H9 (cell line): ENCODE results near the gene NR3C2. TPM values are rescaled to one million over a fixed set of nuclear protein-coding genes. Genes with fewer than 3 reads are reported as not detected.

Experiments
- DNase-seq: peaks from one replicate; pipeline ENCODE4 v3.0.0-alpha.2; 2017
- H2AFZ ChIP-seq: one replicate; pipeline ENCODE4 v1.6.1; 2013; ENCODE audit warnings: mild to moderate bottlenecking, low read length, control low read depth, moderate library complexity
- H2AK5ac ChIP-seq: 2 replicates; pipeline ENCODE4 v1.6.1; 2013; ENCODE audit warnings: low read length, control low read depth, mixed read lengths; ENCODE audit not compliant: insufficient read length
- H2BK120ac ChIP-seq: one replicate; pipeline ENCODE4 v1.6.1; 2013; ENCODE audit warnings: low read depth, mild to moderate bottlenecking, low read length, control low read depth, inconsistent platforms; ENCODE audit not compliant: poor library complexity, severe bottlenecking
- H2BK12ac ChIP-seq: 2 replicates; pipeline ENCODE4 v1.6.1; 2013; ENCODE audit warnings: low read length, control low read depth, mixed read lengths, low read depth; ENCODE audit not compliant: insufficient read length
- H2BK15ac ChIP-seq: 2 replicates; pipeline ENCODE4 v1.6.1; 2013; ENCODE audit warnings: low read depth, low read length, control low read depth
- H2BK20ac ChIP-seq: one replicate; pipeline ENCODE4 v1.6.1; 2013; ENCODE audit warnings: low read depth, mild to moderate bottlenecking, low read length, control low read depth, inconsistent platforms; ENCODE audit not compliant: poor library complexity, severe bottlenecking
- H2BK5ac ChIP-seq: 2 replicates; pipeline ENCODE4 v1.6.1; 2013; ENCODE audit warnings: low read length, control low read depth, mixed read lengths; ENCODE audit not compliant: insufficient read length
- H3K14ac ChIP-seq: 2 replicates; pipeline ENCODE4 v1.6.1; 2013; ENCODE audit warnings: low read length, control low read depth; ENCODE audit not compliant: insufficient read depth
- H3K18ac ChIP-seq: 2 replicates; pipeline ENCODE4 v1.6.1; 2013; ENCODE audit warnings: low read depth, mild to moderate bottlenecking, mixed read lengths, low read length, control low read depth; ENCODE audit not compliant: insufficient read length
- H3K23ac ChIP-seq: 2 replicates; pipeline ENCODE4 v1.6.1; 2013; ENCODE audit warnings: low read length, control low read depth, mixed read lengths, low read depth; ENCODE audit not compliant: insufficient read length
- H3K23me2 ChIP-seq: 2 replicates; pipeline ENCODE4 v1.6.1; 2013; ENCODE audit warnings: low read depth, mild to moderate bottlenecking, mixed read lengths, low read length, control low read depth; ENCODE audit not compliant: insufficient read length, poor library complexity, severe bottlenecking
- H3K27ac ChIP-seq: 2 replicates; pipeline ENCODE4 v1.5.1; 2013; ENCODE audit warnings: low read length, control low read depth, mixed read lengths, low read depth; ENCODE audit not compliant: insufficient read length
- H3K27me3 ChIP-seq: 2 replicates; pipeline ENCODE4 v1.6.1; 2013; ENCODE audit warnings: low read length, control low read depth, inconsistent platforms; ENCODE audit not compliant: insufficient read depth
- H3K4ac ChIP-seq: 2 replicates; pipeline ENCODE4 v1.6.1; 2013; ENCODE audit warnings: low read depth, mild to moderate bottlenecking, control low read depth, inconsistent platforms, low read length, moderate library complexity
- H3K4me1 ChIP-seq: 2 replicates; pipeline ENCODE4 v1.6.1; 2013; ENCODE audit warnings: low read length, control low read depth, inconsistent platforms; ENCODE audit not compliant: insufficient read depth
- H3K4me2 ChIP-seq: 2 replicates; pipeline ENCODE4 v1.6.1; 2013; ENCODE audit warnings: low read length, control low read depth, mixed read lengths; ENCODE audit not compliant: insufficient read length, insufficient read depth
- H3K56ac ChIP-seq: 2 replicates; pipeline ENCODE4 v1.6.1; 2013; ENCODE audit warnings: low read depth, mild to moderate bottlenecking, mixed read lengths, low read length, control low read depth; ENCODE audit not compliant: insufficient read length
- H3K79me1 ChIP-seq: 2 replicates; pipeline ENCODE4 v1.6.1; 2013; ENCODE audit warnings: low read depth, mild to moderate bottlenecking, moderate library complexity, low read length, control low read depth, inconsistent platforms; ENCODE audit not compliant: insufficient read depth, poor library complexity, severe bottlenecking
- H3K79me2 ChIP-seq: 2 replicates; pipeline ENCODE4 v1.6.1; 2013; ENCODE audit warnings: low read length, control low read depth, inconsistent platforms; ENCODE audit not compliant: insufficient read depth
- H3K9ac ChIP-seq: 2 replicates; pipeline ENCODE4 v1.6.1; 2013; ENCODE audit warnings: low read length, control low read depth, mixed read lengths; ENCODE audit not compliant: insufficient read length; ENCODE audit errors: extremely low read depth
- H3K9me3 ChIP-seq: one replicate; pipeline ENCODE4 v1.6.1; 2013; ENCODE audit warnings: low read depth, low read length, inconsistent platforms; ENCODE audit not compliant: control insufficient read depth
- H3T11ph ChIP-seq: one replicate; pipeline ENCODE4 v1.6.1; 2013; ENCODE audit warnings: mild to moderate bottlenecking, low read length, control low read depth, inconsistent platforms
- H4K20me1 ChIP-seq: one replicate; pipeline ENCODE4 v1.6.1; 2013; ENCODE audit not compliant: control insufficient read depth, insufficient read length, insufficient read depth
- H4K5ac ChIP-seq: 2 replicates; pipeline ENCODE4 v1.6.1; 2013; ENCODE audit warnings: low read depth, mild to moderate bottlenecking, mixed read lengths, low read length, control low read depth; ENCODE audit not compliant: insufficient read length
- H4K8ac ChIP-seq: replicated peaks from 2 replicates; pipeline ENCODE4 v1.6.1; 2013; ENCODE audit warnings: low read length, control low read depth, mixed read lengths, low read depth; ENCODE audit not compliant: insufficient read length
- H4K91ac ChIP-seq: 2 replicates; pipeline ENCODE4 v1.6.1; 2013; ENCODE audit warnings: low read depth, mild to moderate bottlenecking, moderate library complexity, mixed read lengths, low read length, control low read depth; ENCODE audit not compliant: insufficient read length
- H3K27ac Mint-ChIP-seq, 3 experiments: 2 replicates in 2 of 3; 3 replicates in 1 of 3; pipeline ENCODE4 v1.8.0; 2020 to 2021; ENCODE audit warnings: mixed read lengths in 3 of 3, mild to moderate bottlenecking in 1 of 3, moderate library complexity in 1 of 3
- H3K27me3 Mint-ChIP-seq: 2 replicates; pipeline ENCODE4 v1.8.0; 2021; ENCODE audit warnings: low read depth, mild to moderate bottlenecking, moderate library complexity, mixed read lengths
- H3K36me3 Mint-ChIP-seq, 3 experiments: 2 replicates in 2 of 3; 3 replicates in 1 of 3; pipeline ENCODE4 v1.8.0; 2020 to 2021; ENCODE audit warnings: low read depth in 3 of 3, mixed read lengths in 3 of 3; ENCODE audit not compliant: insufficient read depth in 1 of 3
- H3K4me1 Mint-ChIP-seq, 2 experiments: 2 replicates each; pipeline ENCODE4 v1.8.0; 2020; ENCODE audit warnings: mixed read lengths in 2 of 2
- H3K4me3 Mint-ChIP-seq, 2 experiments: 2 replicates in 1 of 2; 3 replicates in 1 of 2; pipeline ENCODE4 v1.8.0; 2020 to 2021; ENCODE audit warnings: mild to moderate bottlenecking in 2 of 2, mixed read lengths in 2 of 2, moderate library complexity in 1 of 2
- H3K9me3 Mint-ChIP-seq, 2 experiments: 2 replicates in 1 of 2; 3 replicates in 1 of 2; pipeline ENCODE4 v1.8.0; 2020; ENCODE audit warnings: mild to moderate bottlenecking in 2 of 2, mixed read lengths in 2 of 2, moderate library complexity in 1 of 2
- WGBS: extraction: QIAGEN DNeasy Blood & Tissue Kit; methylation state at CpG from one replicate; pipeline ENCODE4 v1.1.7; 2013; ENCODE audit warnings: missing lambda C conversion rate, low lambda C conversion rate, mixed read lengths; ENCODE audit not compliant: insufficient read length; ENCODE audit errors: extremely low coverage; 5-methylcytosine and 5-hydroxymethylcytosine counted together
- total RNA-seq: library from RNA; stranded (reverse); gene quantifications from 2 replicates; pipeline ENCODE4 v1.2.1, GENCODE V29; 2021
- TF ChIP-seq, protein P1 (sequence below): fragments of 200-600 bp; sonication (generic); conservative IDR thresholded peaks from 3 replicates; pipeline ENCODE4 v1.8.0; 2021; ENCODE audit warnings: antibody characterized with exemption, mild to moderate bottlenecking

Gene NR3C2
- total RNA-seq, 1 experiment from 2014 or later: 1.4 TPM

DNA sequence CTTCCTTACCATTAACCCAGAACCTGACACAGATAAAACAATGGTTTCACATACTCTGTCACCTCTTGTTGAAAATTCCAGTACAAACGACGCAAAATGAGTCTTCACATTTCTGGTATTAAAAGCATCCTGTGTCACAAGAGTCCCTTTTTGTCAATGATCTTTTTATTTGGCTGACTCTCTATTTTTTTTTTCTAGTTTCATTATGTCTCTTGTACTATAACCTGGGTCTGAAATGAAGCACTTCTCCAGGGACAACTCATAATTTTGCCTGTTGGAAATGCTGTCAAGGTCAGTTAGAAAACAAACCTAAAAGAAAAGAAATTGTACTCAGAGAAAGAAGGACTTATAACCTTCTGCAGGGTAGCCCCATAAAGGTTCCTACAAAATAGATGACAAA is 93.1 kb downstream of the NR3C2 start:
- WGBS: no CpG with 5 or more reads among the region's 2 CpGs

More for the DNA sequence above, 93.1 kb downstream of the NR3C2 start:
- Mint-ChIP-seq H3K9me3 (no peaks in the 10 kb centered on the region), H3K27me3 (no peaks in the 10 kb centered on the region), H3K27ac (no peak overlapping the region), H3K4me1 (no peaks in the 10 kb centered on the region), H3K4me3 (no peak overlapping the region), H3K36me3 (no peaks in the 10 kb centered on the region)
- Histone ChIP-seq H3K27me3 (no peaks in the 10 kb centered on the region), H3K4me2 (no peak overlapping the region), H4K91ac (no peak overlapping the region), H2AFZ (no peak overlapping the region), H3K56ac (no peak overlapping the region), H3K18ac (no peak overlapping the region), H4K5ac (no peak overlapping the region), H2BK20ac (no peak overlapping the region), H4K20me1 (no peaks in the 10 kb centered on the region), H2BK15ac (no peak overlapping the region), H2BK5ac (no peak overlapping the region), H2BK120ac (no peak overlapping the region), H2AK5ac (no peak overlapping the region), H3K79me2 (no peaks in the 10 kb centered on the region), H3K23me2 (no peaks in the 10 kb centered on the region), H3K4ac (no peak overlapping the region), H3K14ac (no peak overlapping the region), H3K9ac (no peak overlapping the region), H3T11ph (no peak overlapping the region), H3K79me1 (no peaks in the 10 kb centered on the region), H3K23ac (no peak overlapping the region), H2BK12ac (no peak overlapping the region), H3K27ac (no peak overlapping the region), H4K8ac (no peak overlapping the region), H3K9me3 (no peaks in the 10 kb centered on the region), H3K4me1 (no peaks in the 10 kb centered on the region)
- TF ChIP-seq, protein P1, sequence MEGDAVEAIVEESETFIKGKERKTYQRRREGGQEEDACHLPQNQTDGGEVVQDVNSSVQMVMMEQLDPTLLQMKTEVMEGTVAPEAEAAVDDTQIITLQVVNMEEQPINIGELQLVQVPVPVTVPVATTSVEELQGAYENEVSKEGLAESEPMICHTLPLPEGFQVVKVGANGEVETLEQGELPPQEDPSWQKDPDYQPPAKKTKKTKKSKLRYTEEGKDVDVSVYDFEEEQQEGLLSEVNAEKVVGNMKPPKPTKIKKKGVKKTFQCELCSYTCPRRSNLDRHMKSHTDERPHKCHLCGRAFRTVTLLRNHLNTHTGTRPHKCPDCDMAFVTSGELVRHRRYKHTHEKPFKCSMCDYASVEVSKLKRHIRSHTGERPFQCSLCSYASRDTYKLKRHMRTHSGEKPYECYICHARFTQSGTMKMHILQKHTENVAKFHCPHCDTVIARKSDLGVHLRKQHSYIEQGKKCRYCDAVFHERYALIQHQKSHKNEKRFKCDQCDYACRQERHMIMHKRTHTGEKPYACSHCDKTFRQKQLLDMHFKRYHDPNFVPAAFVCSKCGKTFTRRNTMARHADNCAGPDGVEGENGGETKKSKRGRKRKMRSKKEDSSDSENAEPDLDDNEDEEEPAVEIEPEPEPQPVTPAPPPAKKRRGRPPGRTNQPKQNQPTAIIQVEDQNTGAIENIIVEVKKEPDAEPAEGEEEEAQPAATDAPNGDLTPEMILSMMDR: no peak
- no peak for DNase-seq
